CD8-positive, alpha-beta memory T cell (primary cell): Measurements from ENCODE around the gene CAPN11. TPM values are rescaled to one million over a fixed set of nuclear protein-coding genes. Genes with fewer than 3 reads are reported as not detected.
A peak's percentile ranks its signal among the peaks of the same experiment; 100 is the strongest.

ENCODE experiments used
- CTCF ChIA-PET: fragments of 350-600 bp; sonication (Branson Sonifier 250); formaldehyde crosslinking; loops from one replicate; lab custom pipeline; 2021; ENCODE audit warnings: antibody characterized with exemption; lab: Charles Lee
- POLR2A ChIA-PET: fragments of 350-600 bp; sonication (Branson Sonifier 250); formaldehyde crosslinking; loops from one replicate; lab custom pipeline; 2021; ENCODE audit warnings: antibody characterized with exemption; lab: Charles Lee
- DNase-seq, 5 donors: peaks; one replicate each; pipeline versions ENCODE4 v3.0.0 to v3.0.0-alpha.2; 2020 to 2022; ENCODE audit warnings: mixed read lengths in 1 of 5
- H3K27ac ChIP-seq: one replicate; pipeline ENCODE4 v1.7.0; 2013; ENCODE audit warnings: low read depth, mild to moderate bottlenecking, low read length, moderate library complexity
- H3K27me3 ChIP-seq: 2 replicates; pipeline ENCODE4 v1.7.0; 2013; ENCODE audit warnings: low read length, mild to moderate bottlenecking; ENCODE audit not compliant: insufficient read depth, poor library complexity, severe bottlenecking
- H3K36me3 ChIP-seq: 2 replicates; pipeline ENCODE4 v1.7.0; 2013; ENCODE audit warnings: mild to moderate bottlenecking, low read length, moderate library complexity; ENCODE audit not compliant: insufficient read depth
- H3K4me1 ChIP-seq: 2 replicates; pipeline ENCODE4 v1.7.0; 2013; ENCODE audit warnings: mild to moderate bottlenecking, low read length, moderate library complexity; ENCODE audit not compliant: insufficient read depth
- H3K4me3 ChIP-seq: 2 replicates; pipeline ENCODE4 v1.7.0; 2013; ENCODE audit warnings: mild to moderate bottlenecking, low read length
- H3K9me3 ChIP-seq: 2 replicates; pipeline ENCODE4 v1.7.0; 2013; ENCODE audit warnings: mild to moderate bottlenecking, low read length
- H3K27ac Mint-ChIP-seq, 8 donors: one replicate each; pipeline ENCODE4 v1.8.0; 2020 to 2021; ENCODE audit warnings: mixed read lengths in 8 of 8, mild to moderate bottlenecking in 6 of 8, inconsistent platforms in 3 of 8, moderate library complexity in 3 of 8
- H3K27me3 Mint-ChIP-seq, 2 donors: one replicate each; pipeline ENCODE4 v1.8.0; 2020 to 2021; ENCODE audit warnings: mixed read lengths in 2 of 2, mild to moderate bottlenecking in 1 of 2, moderate library complexity in 1 of 2
- H3K36me3 Mint-ChIP-seq, 3 donors: one replicate each; pipeline ENCODE4 v1.8.0; 2020 to 2021; ENCODE audit warnings: mixed read lengths in 3 of 3, inconsistent platforms in 1 of 3, mild to moderate bottlenecking in 1 of 3
- H3K4me1 Mint-ChIP-seq, 3 donors: one replicate each; pipeline ENCODE4 v1.8.0; 2020 to 2021; ENCODE audit warnings: mixed read lengths in 3 of 3, inconsistent platforms in 1 of 3, mild to moderate bottlenecking in 1 of 3
- H3K4me3 Mint-ChIP-seq, 7 donors: one replicate each; pipeline ENCODE4 v1.8.0; 2020 to 2021; ENCODE audit warnings: mixed read lengths in 7 of 7, mild to moderate bottlenecking in 6 of 7, moderate library complexity in 4 of 7, inconsistent platforms in 2 of 7
- H3K9me3 Mint-ChIP-seq, 5 donors: one replicate each; pipeline ENCODE4 v1.8.0; 2020 to 2022; ENCODE audit warnings: mixed read lengths in 5 of 5, mild to moderate bottlenecking in 3 of 5, moderate library complexity in 2 of 5, inconsistent platforms in 1 of 5
- polyA plus RNA-seq: library from polyadenylated mRNA; unstranded; fragments of 300-500 nt; fragmentation: Illumina TruSeq; gene quantifications from one replicate; pipeline ENCODE4 v1.2.3, GENCODE V29; 2021
- total RNA-seq, 2 experiments: library from RNA; stranded (reverse); gene quantifications; one replicate each; pipeline ENCODE4 v1.2.3, GENCODE V29; 2021

The CAPN11 gene
- total and polyA plus RNA-seq, 3 experiments from 2014 or later: not detected

GRCh38 chr6:44116641-44117382 is 41.8 kb upstream of the CAPN11 start:
- POLR2A ChIA-PET: interaction anchor here (0.7 kb wide), 1 partner anchor 46 kb away, joined by 7 read pairs; no protein-coding TSS in a partner anchor
- Histone ChIP-seq H3K36me3 (peaks cover 23% of the 10 kb centered on the region), H3K4me1 (peaks cover 42% of the 10 kb centered on the region), H3K27ac (peak overlapping the region; percentile 36), H3K4me3 (no peak overlapping the region), H3K9me3 (no peaks in the 10 kb centered on the region), H3K27me3 (no peaks in the 10 kb centered on the region)
- Mint-ChIP-seq H3K36me3 (peaks cover 0 to 51% (median 8%) of the 10 kb centered on the region in 3 donors), H3K27ac (peak overlapping the region in 5 of 8 donors; percentile 9 to 96 (median 64)), H3K4me1 (peaks cover 51 to 58% (median 57%) of the 10 kb centered on the region in 3 donors), H3K27me3 (no peaks in the 10 kb centered on the region), H3K9me3 (no peaks in the 10 kb centered on the region), H3K4me3 (no peak overlapping the region)
- CTCF ChIA-PET: interaction anchor here (0.8 to 1.4 kb wide), 6 partner anchors 20 to 226 kb away, joined by 3 to 4 read pairs (median 4); no protein-coding TSS in a partner anchor
- no peak for DNase-seq

- no peak overlapping the region for H3K4me3 ChIP-seq
- ChIA-PET CTCF (interaction anchor here (0.8 to 1.4 kb wide), 3 partner anchors 21 to 226 kb away, joined by 3 to 4 read pairs (median 4); no protein-coding TSS in a partner anchor), POLR2A (interaction anchor here (0.7 to 1.2 kb wide), 2 partner anchors 45 to 130 kb away, joined by 3 to 7 read pairs; partner anchors contain the start of gene HSP90AB1)
- peak overlapping the region; percentile 34 for H3K27ac ChIP-seq
- Mint-ChIP-seq H3K4me3 (no peak overlapping the region), H3K36me3 (peaks cover 0 to 44% (median 6%) of the 10 kb centered on the region in 3 donors), H3K27me3 (no peaks in the 10 kb centered on the region), H3K9me3 (no peaks in the 10 kb centered on the region), H3K4me1 (peaks cover 55 to 62% (median 61%) of the 10 kb centered on the region in 3 donors), H3K27ac (peak overlapping the region in 5 of 8 donors; percentile 24 to 55 (median 35))
- peaks cover 16% of the 10 kb centered on the region for H3K36me3 ChIP-seq
- H3K4me1 ChIP-seq: peaks cover 50% of the 10 kb centered on the region
- H3K9me3 ChIP-seq: no peaks in the 10 kb centered on the region
- no peak for DNase-seq
- no peaks in the 10 kb centered on the region for H3K27me3 ChIP-seq
Measured at GRCh38 chr6:44117397-44118128, 41.1 kb upstream of the CAPN11 start.

- no peaks in the 10 kb centered on the region for H3K9me3 ChIP-seq
- H3K4me3 ChIP-seq: no peak overlapping the region
- Mint-ChIP-seq H3K9me3 (no peaks in the 10 kb centered on the region), H3K27ac (peak overlapping the region in 7 of 8 donors; percentile 5 to 94 (median 47)), H3K36me3 (peaks cover 0 to 27% (median 5%) of the 10 kb centered on the region in 3 donors), H3K4me1 (peaks cover 75 to 85% (median 83%) of the 10 kb centered on the region in 3 donors), H3K27me3 (no peaks in the 10 kb centered on the region), H3K4me3 (peak overlapping the region in 3 of 7 donors; percentile 1 to 35 (median 10))
- DNase-seq: no peak
- POLR2A ChIA-PET: no interaction called here
- peak overlapping the region; percentile 4 for H3K27ac ChIP-seq
- H3K36me3 ChIP-seq: no peaks in the 10 kb centered on the region
- peaks cover 72% of the 10 kb centered on the region for H3K4me1 ChIP-seq
- CTCF ChIA-PET: no interaction called here
- no peaks in the 10 kb centered on the region for H3K27me3 ChIP-seq
Measured at GRCh38 chr6:44119704-44120262, 38.8 kb upstream of the CAPN11 start.

- H3K4me1 Mint-ChIP-seq: peaks cover 76 to 88% (median 84%) of the 10 kb centered on the region in 3 donors
- H3K27ac ChIP-seq: no peak overlapping the region
- no peaks in the 10 kb centered on the region for H3K27me3 ChIP-seq
- peak overlapping the region in 2 of 7 donors; percentile 21 to 49 for H3K4me3 Mint-ChIP-seq
- no peaks in the 10 kb centered on the region for H3K9me3 Mint-ChIP-seq
- peak overlapping the region; percentile 10 to 81 (median 68) for H3K27ac Mint-ChIP-seq
- ChIA-PET CTCF (interaction anchor here (0.6 to 0.7 kb wide), 2 partner anchors 24 to 500 kb away, joined by 3 read pairs; no protein-coding TSS in a partner anchor), POLR2A (no interaction called here)
- no peak overlapping the region for H3K4me3 ChIP-seq
- peaks cover 0 to 20% (median 4%) of the 10 kb centered on the region in 3 donors for H3K36me3 Mint-ChIP-seq
- no peak for DNase-seq
- H3K36me3 ChIP-seq: no peaks in the 10 kb centered on the region
- peaks cover 83% of the 10 kb centered on the region for H3K4me1 ChIP-seq
- no peaks in the 10 kb centered on the region for H3K27me3 Mint-ChIP-seq
- H3K9me3 ChIP-seq: no peaks in the 10 kb centered on the region
Measured at GRCh38 chr6:44120692-44121443, 37.8 kb upstream of the CAPN11 start.

- Histone ChIP-seq H3K27ac (no peak overlapping the region), H3K27me3 (no peaks in the 10 kb centered on the region), H3K4me3 (peak overlapping the region; percentile 34), H3K4me1 (peaks cover 73% of the 10 kb centered on the region), H3K9me3 (no peaks in the 10 kb centered on the region), H3K36me3 (no peaks in the 10 kb centered on the region)
- ChIA-PET CTCF (interaction anchor here (1.2 kb wide), 1 partner anchor 48 kb away, joined by 3 read pairs; no protein-coding TSS in a partner anchor), POLR2A (interaction anchor here (0.5 kb wide), 1 partner anchor 1231 kb away, joined by 3 read pairs; no protein-coding TSS in a partner anchor)
- H3K36me3 Mint-ChIP-seq: peaks cover 0 to 15% (median 4%) of the 10 kb centered on the region in 3 donors
- H3K27me3 Mint-ChIP-seq: peaks cover 0 to 2% of the 10 kb centered on the region in 2 donors
- peak overlapping the region; percentile 39 to 80 (median 66) for H3K4me3 Mint-ChIP-seq
- peak overlapping the region; percentile 67 to 89 (median 84) for H3K27ac Mint-ChIP-seq
- peaks cover 71 to 78% (median 76%) of the 10 kb centered on the region in 3 donors for H3K4me1 Mint-ChIP-seq
- H3K9me3 Mint-ChIP-seq: no peaks in the 10 kb centered on the region
- peak in 2 of 5 donors; percentile 31 to 55 for DNase-seq
Measured at GRCh38 chr6:44122801-44123200, 35.8 kb upstream of the CAPN11 start.

GRCh38 chr6:44123544-44123943 is 35.1 kb upstream of the CAPN11 start:
- peak overlapping the region; percentile 39 to 80 (median 66) for H3K4me3 Mint-ChIP-seq
- H3K27me3 Mint-ChIP-seq: peaks cover 0 to 2% of the 10 kb centered on the region in 2 donors
- peaks cover 77% of the 10 kb centered on the region for H3K4me1 ChIP-seq
- H3K4me1 Mint-ChIP-seq: peaks cover 67 to 76% (median 70%) of the 10 kb centered on the region in 3 donors
- H3K4me3 ChIP-seq: peak overlapping the region; percentile 34
- ChIA-PET CTCF (interaction anchor here (1.2 kb wide), 1 partner anchor 48 kb away, joined by 3 read pairs; no protein-coding TSS in a partner anchor), POLR2A (interaction anchor here (0.5 kb wide), 1 partner anchor 1231 kb away, joined by 3 read pairs; no protein-coding TSS in a partner anchor)
- H3K27ac ChIP-seq: no peak overlapping the region
- H3K36me3 ChIP-seq: no peaks in the 10 kb centered on the region
- peaks cover 0 to 12% (median 4%) of the 10 kb centered on the region in 3 donors for H3K36me3 Mint-ChIP-seq
- no peaks in the 10 kb centered on the region for H3K27me3 ChIP-seq
- peak in 1 of 5 donors; percentile 7 for DNase-seq
- no peaks in the 10 kb centered on the region for H3K9me3 ChIP-seq
- H3K27ac Mint-ChIP-seq: peak overlapping the region; percentile 67 to 89 (median 84)
- H3K9me3 Mint-ChIP-seq: no peaks in the 10 kb centered on the region
